OCI-LY3 (cell line): ENCODE measurements around the gene SSTR1.

Experiments
- CTCF ChIP-seq: fragments of 200-600, 300-600 bp; sonication (generic); IDR thresholded peaks from 2 replicates; pipeline ENCODE4 v1.5.1; 2014; ENCODE audit warnings: antibody characterized with exemption, low read length, low read depth
- EZH2phosphoT487 ChIP-seq: fragments of 200-600 bp; shearing (Covaris generic); IDR thresholded peaks from 2 replicates; pipeline ENCODE4 v1.6.1; 2018; ENCODE audit warnings: antibody characterized with exemption, mixed run types, low read depth

- TF ChIP-seq CTCF (no peak), EZH2phosphoT487 (no peak)
Measured at GRCh38 chr14:38248321-38249028, 40.8 kb downstream of the SSTR1 start.
